SJCRH30 (cell line): ENCODE results near the gene GNAL. TPM values are rescaled to one million over a fixed set of nuclear protein-coding genes. Genes with fewer than 3 reads are reported as not detected.

ENCODE experiments used
- DNase-seq, 2 experiments: peaks; one replicate each; pipeline ENCODE4 v3.0.0-alpha.2; 2015 to 2020
- H3K27ac ChIP-seq: fragments of 250-450 bp; sonication (Bioruptor Pico); 2 replicates; pipeline ENCODE4 v1.5.1; 2020; ENCODE audit warnings: mild to moderate bottlenecking, moderate library complexity
- H3K27me3 ChIP-seq: fragments of 250-450 bp; sonication (Bioruptor Pico); 2 replicates; pipeline ENCODE4 v1.5.1; 2020; ENCODE audit warnings: mild to moderate bottlenecking, moderate library complexity
- H3K36me3 ChIP-seq: fragments of 250-450 bp; sonication (Bioruptor Pico); 2 replicates; pipeline ENCODE4 v1.5.1; 2020; ENCODE audit warnings: mild to moderate bottlenecking, moderate library complexity
- H3K4me1 ChIP-seq: fragments of 250-450 bp; sonication (Bioruptor Pico); 2 replicates; pipeline ENCODE4 v1.5.1; 2020; ENCODE audit warnings: mild to moderate bottlenecking, moderate library complexity
- H3K4me3 ChIP-seq: fragments of 250-450 bp; sonication (Bioruptor Pico); 2 replicates; pipeline ENCODE4 v1.5.1; 2020; ENCODE audit warnings: mild to moderate bottlenecking, moderate library complexity
- H3K9me3 ChIP-seq: fragments of 250-450 bp; sonication (Bioruptor Pico); replicated peaks from 2 replicates; pipeline ENCODE4 v1.5.1; 2020; ENCODE audit warnings: mild to moderate bottlenecking, moderate library complexity
- total RNA-seq: library from RNA; depleted of rRNA; stranded (reverse); fragments of >200 nt; shearing (Covaris generic); gene quantifications from 2 replicates; pipeline ENCODE4 v1.2.3, GENCODE V29; 2014

Gene GNAL
- total RNA-seq, 1 experiment from 2014 or later: 2.6 TPM

GRCh38 chr18:11811009-11811408 is 121.9 kb downstream of the GNAL start:
- no peak for DNase-seq
- Histone ChIP-seq H3K36me3 (no peaks in the 10 kb centered on the region), H3K9me3 (no peaks in the 10 kb centered on the region), H3K27ac (no peak overlapping the region), H3K4me1 (peaks cover 20% of the 10 kb centered on the region), H3K4me3 (no peak overlapping the region), H3K27me3 (no peaks in the 10 kb centered on the region)

GRCh38 chr18:11817229-11817628 is 128.2 kb downstream of the GNAL start:
- no peak for DNase-seq
- no peak overlapping the region for H3K4me3 ChIP-seq
- H3K27me3 ChIP-seq: no peaks in the 10 kb centered on the region
- no peak overlapping the region for H3K27ac ChIP-seq
- no peaks in the 10 kb centered on the region for H3K9me3 ChIP-seq
- H3K4me1 ChIP-seq: no peaks in the 10 kb centered on the region
- no peaks in the 10 kb centered on the region for H3K36me3 ChIP-seq

GRCh38 chr18:11818486-11819203 is 129.6 kb downstream of the GNAL start:
- Histone ChIP-seq H3K27me3 (no peaks in the 10 kb centered on the region), H3K9me3 (no peaks in the 10 kb centered on the region), H3K27ac (no peak overlapping the region), H3K4me1 (no peaks in the 10 kb centered on the region), H3K36me3 (no peaks in the 10 kb centered on the region), H3K4me3 (no peak overlapping the region)
- DNase-seq: no peak

- DNase-seq: no peak
- H3K36me3 ChIP-seq: no peaks in the 10 kb centered on the region
- no peaks in the 10 kb centered on the region for H3K9me3 ChIP-seq
- no peaks in the 10 kb centered on the region for H3K4me1 ChIP-seq
- H3K4me3 ChIP-seq: no peak overlapping the region
- H3K27me3 ChIP-seq: no peaks in the 10 kb centered on the region
- no peak overlapping the region for H3K27ac ChIP-seq
These were observed 130.9 kb downstream of the GNAL start for GRCh38 chr18:11819938-11820337.

- no peaks in the 10 kb centered on the region for H3K9me3 ChIP-seq
- H3K4me1 ChIP-seq: no peaks in the 10 kb centered on the region
- H3K27me3 ChIP-seq: no peaks in the 10 kb centered on the region
- no peak overlapping the region for H3K4me3 ChIP-seq
- no peak overlapping the region for H3K27ac ChIP-seq
- no peaks in the 10 kb centered on the region for H3K36me3 ChIP-seq
- DNase-seq: no peak
These were observed 131.6 kb downstream of the GNAL start for GRCh38 chr18:11820697-11821096.

GRCh38 chr18:11821208-11821607 is 132.1 kb downstream of the GNAL start:
- no peak overlapping the region for H3K27ac ChIP-seq
- no peaks in the 10 kb centered on the region for H3K9me3 ChIP-seq
- H3K27me3 ChIP-seq: no peaks in the 10 kb centered on the region
- no peak for DNase-seq
- H3K36me3 ChIP-seq: no peaks in the 10 kb centered on the region
- H3K4me1 ChIP-seq: no peaks in the 10 kb centered on the region
- no peak overlapping the region for H3K4me3 ChIP-seq

- H3K9me3 ChIP-seq: no peaks in the 10 kb centered on the region
- no peak for DNase-seq
- no peaks in the 10 kb centered on the region for H3K27me3 ChIP-seq
- no peak overlapping the region for H3K27ac ChIP-seq
- no peaks in the 10 kb centered on the region for H3K36me3 ChIP-seq
- no peaks in the 10 kb centered on the region for H3K4me1 ChIP-seq
- no peak overlapping the region for H3K4me3 ChIP-seq
These were observed 132.7 kb downstream of the GNAL start for GRCh38 chr18:11821643-11822237.

- H3K4me3 ChIP-seq: no peak overlapping the region
- no peaks in the 10 kb centered on the region for H3K27me3 ChIP-seq
- H3K9me3 ChIP-seq: no peaks in the 10 kb centered on the region
- no peak overlapping the region for H3K27ac ChIP-seq
- H3K36me3 ChIP-seq: no peaks in the 10 kb centered on the region
- DNase-seq: no peak
- no peaks in the 10 kb centered on the region for H3K4me1 ChIP-seq
These were observed 134.5 kb downstream of the GNAL start for GRCh38 chr18:11823545-11823944.

GRCh38 chr18:11826836-11827235 is 137.8 kb downstream of the GNAL start:
- Histone ChIP-seq H3K4me3 (no peak overlapping the region), H3K27ac (no peak overlapping the region), H3K36me3 (no peaks in the 10 kb centered on the region), H3K9me3 (no peaks in the 10 kb centered on the region), H3K4me1 (no peaks in the 10 kb centered on the region), H3K27me3 (no peaks in the 10 kb centered on the region)
- no peak for DNase-seq

- H3K9me3 ChIP-seq: no peaks in the 10 kb centered on the region
- no peaks in the 10 kb centered on the region for H3K4me1 ChIP-seq
- DNase-seq: no peak
- H3K36me3 ChIP-seq: no peaks in the 10 kb centered on the region
- no peak overlapping the region for H3K27ac ChIP-seq
- no peak overlapping the region for H3K4me3 ChIP-seq
- H3K27me3 ChIP-seq: no peaks in the 10 kb centered on the region
These were observed 139.8 kb downstream of the GNAL start for GRCh38 chr18:11828786-11829432.

GRCh38 chr18:11830585-11830984 is 141.5 kb downstream of the GNAL start:
- Histone ChIP-seq H3K9me3 (no peaks in the 10 kb centered on the region), H3K36me3 (no peaks in the 10 kb centered on the region), H3K4me1 (no peaks in the 10 kb centered on the region), H3K27me3 (no peaks in the 10 kb centered on the region), H3K4me3 (no peak overlapping the region), H3K27ac (no peak overlapping the region)
- no peak for DNase-seq

GRCh38 chr18:11831921-11832320 is 142.9 kb downstream of the GNAL start:
- no peak for DNase-seq
- Histone ChIP-seq H3K36me3 (no peaks in the 10 kb centered on the region), H3K4me3 (no peak overlapping the region), H3K9me3 (no peaks in the 10 kb centered on the region), H3K27ac (no peak overlapping the region), H3K4me1 (no peaks in the 10 kb centered on the region), H3K27me3 (no peaks in the 10 kb centered on the region)

- DNase-seq: no peak
- no peaks in the 10 kb centered on the region for H3K36me3 ChIP-seq
- H3K27ac ChIP-seq: no peak overlapping the region
- H3K9me3 ChIP-seq: no peaks in the 10 kb centered on the region
- no peaks in the 10 kb centered on the region for H3K27me3 ChIP-seq
- H3K4me3 ChIP-seq: no peak overlapping the region
- no peaks in the 10 kb centered on the region for H3K4me1 ChIP-seq
These were observed 145.7 kb downstream of the GNAL start for GRCh38 chr18:11834772-11835171.

- no peaks in the 10 kb centered on the region for H3K27me3 ChIP-seq
- no peaks in the 10 kb centered on the region for H3K9me3 ChIP-seq
- H3K27ac ChIP-seq: no peak overlapping the region
- no peak overlapping the region for H3K4me3 ChIP-seq
- no peak for DNase-seq
- H3K4me1 ChIP-seq: peaks cover 5% of the 10 kb centered on the region
- no peaks in the 10 kb centered on the region for H3K36me3 ChIP-seq
These were observed 150.5 kb downstream of the GNAL start for GRCh38 chr18:11839556-11839955.

- Histone ChIP-seq H3K36me3 (no peaks in the 10 kb centered on the region), H3K27ac (no peak overlapping the region), H3K27me3 (no peaks in the 10 kb centered on the region), H3K9me3 (no peaks in the 10 kb centered on the region), H3K4me1 (peaks cover 5% of the 10 kb centered on the region), H3K4me3 (no peak overlapping the region)
- DNase-seq: no peak
These were observed 151.4 kb downstream of the GNAL start for GRCh38 chr18:11840493-11840892.
